DOHH2 (cell line): ENCODE data around the gene FAN1.

Source experiments
- H3F3A ChIP-seq: fragments of 200-600 bp; sonication (generic), shearing (Covaris generic); 2 replicates; pipeline ENCODE4 v1.6.0; 2016; ENCODE audit warnings: antibody characterized with exemption, mild to moderate bottlenecking; ENCODE audit not compliant: control insufficient read depth, insufficient read depth
- H3K27ac ChIP-seq: fragments of 200-600 bp; sonication (generic); 2 replicates; pipeline ENCODE4 v1.5.1; 2014; ENCODE audit warnings: low read depth, mild to moderate bottlenecking, low read length, moderate library complexity
- H3K27me3 ChIP-seq: fragments of 200-600 bp; sonication (generic); 2 replicates; pipeline ENCODE4 v1.6.1; 2014; ENCODE audit warnings: mild to moderate bottlenecking, low read length, mixed read lengths; ENCODE audit not compliant: control insufficient read depth
- H3K36me3 ChIP-seq: fragments of 200-600 bp; sonication (generic); 2 replicates; pipeline ENCODE4 v1.6.1; 2014; ENCODE audit warnings: mild to moderate bottlenecking, low read length, moderate library complexity, mixed read lengths; ENCODE audit not compliant: control insufficient read depth
- H3K4me1 ChIP-seq: fragments of 200-600 bp; sonication (generic); 2 replicates; pipeline ENCODE4 v1.6.1; 2014; ENCODE audit warnings: mild to moderate bottlenecking, low read length, mixed read lengths; ENCODE audit not compliant: control insufficient read depth
- H3K4me2 ChIP-seq: fragments of 200-600 bp; sonication (generic); 2 replicates; pipeline ENCODE4 v1.6.0; 2014; ENCODE audit warnings: mild to moderate bottlenecking, low read length, moderate library complexity
- H3K4me3 ChIP-seq: fragments of 200-600 bp; sonication (generic); 2 replicates; pipeline ENCODE4 v1.5.1; 2014; ENCODE audit warnings: mild to moderate bottlenecking, low read length, mixed read lengths
- H3K79me2 ChIP-seq: fragments of 200-600 bp; sonication (generic); 2 replicates; pipeline ENCODE4 v1.6.1; 2014; ENCODE audit warnings: mild to moderate bottlenecking, low read length, mixed read lengths; ENCODE audit not compliant: control insufficient read depth
- H3K9me2 ChIP-seq: fragments of 200-600 bp; sonication (generic); replicated peaks from 2 replicates; pipeline ENCODE4 v1.6.1; 2014; ENCODE audit warnings: mild to moderate bottlenecking, low read length, mixed read lengths; ENCODE audit not compliant: control insufficient read depth
- H3K9me3 ChIP-seq: fragments of 200-600 bp; sonication (generic); 2 replicates; pipeline ENCODE4 v1.6.1; 2014; ENCODE audit warnings: antibody characterized with exemption, low read length, mixed read lengths; ENCODE audit not compliant: control insufficient read depth, insufficient read depth
- H4K20me1 ChIP-seq: fragments of 200-600 bp; sonication (generic); 2 replicates; pipeline ENCODE4 v1.6.0; 2014; ENCODE audit warnings: low read depth, mild to moderate bottlenecking, antibody characterized with exemption, low read length, moderate library complexity; ENCODE audit not compliant: control insufficient read depth, insufficient read depth
- EZH2phosphoT487 ChIP-seq: fragments of 200-600 bp; sonication (generic); IDR thresholded peaks from 2 replicates; pipeline ENCODE4 v1.6.1; 2017; ENCODE audit warnings: borderline replicate concordance, mild to moderate bottlenecking, antibody characterized with exemption, low read length, moderate library complexity, mixed read lengths
- TF ChIP-seq, protein P1 (sequence below): fragments of 200-600 bp; sonication (generic); IDR thresholded peaks from one replicate; pipeline ENCODE4 v1.5.1; 2014; ENCODE audit warnings: antibody characterized with exemption, mild to moderate bottlenecking, low read depth, low read length; ENCODE audit not compliant: poor library complexity, severe bottlenecking

The FAN1 gene

DNA sequence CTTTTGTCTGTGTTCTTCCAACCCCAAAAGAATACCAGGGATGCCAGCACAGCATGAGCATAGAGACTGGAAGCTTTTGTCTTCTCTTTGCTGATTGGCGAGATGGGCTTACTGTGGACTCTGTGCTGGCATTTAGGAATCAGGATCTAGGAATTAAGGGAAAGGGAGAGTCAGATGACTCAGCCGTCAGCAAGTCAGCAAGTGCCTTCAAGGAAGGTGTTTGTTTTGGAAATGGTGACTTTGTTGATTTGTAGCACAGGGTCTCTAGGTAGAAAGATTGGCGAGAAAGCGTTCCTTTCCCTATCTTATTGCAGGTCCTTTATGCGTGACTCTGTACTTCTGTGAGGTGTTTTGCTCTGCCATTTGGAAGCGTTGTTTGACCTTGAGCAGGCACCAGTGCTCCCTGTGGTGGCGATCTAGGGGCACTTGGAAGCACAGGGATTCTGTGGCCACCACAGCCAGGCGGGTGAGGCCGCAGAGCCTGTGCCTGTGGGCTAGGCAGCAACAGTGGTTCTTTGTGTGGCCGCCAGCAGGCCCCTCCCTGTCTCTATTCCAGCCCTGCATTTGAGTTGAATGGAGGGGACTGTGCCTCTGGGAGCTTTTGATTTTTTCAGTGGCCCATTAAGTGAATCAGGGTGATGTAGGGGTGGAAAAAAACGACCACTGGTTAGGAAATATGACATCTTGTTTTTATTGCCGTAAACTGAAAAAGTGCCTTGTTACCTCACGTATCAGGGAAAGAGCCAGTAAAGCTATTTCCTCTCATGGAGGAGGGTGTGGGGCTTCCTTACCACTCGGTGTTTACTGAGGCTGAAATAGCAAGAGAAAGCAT is 19.0 kb downstream of the FAN1 start:
- H3K27me3 ChIP-seq = no peaks in the 10 kb centered on the region
- H3K79me2 ChIP-seq = no peaks in the 10 kb centered on the region
- TF ChIP-seq, protein P1, sequence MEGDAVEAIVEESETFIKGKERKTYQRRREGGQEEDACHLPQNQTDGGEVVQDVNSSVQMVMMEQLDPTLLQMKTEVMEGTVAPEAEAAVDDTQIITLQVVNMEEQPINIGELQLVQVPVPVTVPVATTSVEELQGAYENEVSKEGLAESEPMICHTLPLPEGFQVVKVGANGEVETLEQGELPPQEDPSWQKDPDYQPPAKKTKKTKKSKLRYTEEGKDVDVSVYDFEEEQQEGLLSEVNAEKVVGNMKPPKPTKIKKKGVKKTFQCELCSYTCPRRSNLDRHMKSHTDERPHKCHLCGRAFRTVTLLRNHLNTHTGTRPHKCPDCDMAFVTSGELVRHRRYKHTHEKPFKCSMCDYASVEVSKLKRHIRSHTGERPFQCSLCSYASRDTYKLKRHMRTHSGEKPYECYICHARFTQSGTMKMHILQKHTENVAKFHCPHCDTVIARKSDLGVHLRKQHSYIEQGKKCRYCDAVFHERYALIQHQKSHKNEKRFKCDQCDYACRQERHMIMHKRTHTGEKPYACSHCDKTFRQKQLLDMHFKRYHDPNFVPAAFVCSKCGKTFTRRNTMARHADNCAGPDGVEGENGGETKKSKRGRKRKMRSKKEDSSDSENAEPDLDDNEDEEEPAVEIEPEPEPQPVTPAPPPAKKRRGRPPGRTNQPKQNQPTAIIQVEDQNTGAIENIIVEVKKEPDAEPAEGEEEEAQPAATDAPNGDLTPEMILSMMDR = no peak
- TF ChIP-seq EZH2phosphoT487 = no peak
- no peaks in the 10 kb centered on the region for H4K20me1 ChIP-seq
- H3K27ac ChIP-seq = no peak overlapping the region
- no peaks in the 10 kb centered on the region for H3K9me3 ChIP-seq
- H3F3A ChIP-seq = no peaks in the 10 kb centered on the region
- no peak overlapping the region for H3K4me3 ChIP-seq
- peaks cover 14% of the 10 kb centered on the region for H3K4me1 ChIP-seq
- H3K4me2 ChIP-seq = no peak overlapping the region
- H3K36me3 ChIP-seq = peaks cover 21% of the 10 kb centered on the region
- H3K9me2 ChIP-seq = no peaks in the 10 kb centered on the region

GRCh38 chr15:30923429-30923828 is 19.7 kb downstream of the FAN1 start:
- H3K4me1 ChIP-seq = peaks cover 14% of the 10 kb centered on the region
- H3K36me3 ChIP-seq = peaks cover 18% of the 10 kb centered on the region
- no peaks in the 10 kb centered on the region for H3F3A ChIP-seq
- H4K20me1 ChIP-seq = no peaks in the 10 kb centered on the region
- H3K9me3 ChIP-seq = no peaks in the 10 kb centered on the region
- TF ChIP-seq, protein P1 = no peak
- TF ChIP-seq EZH2phosphoT487 = no peak
- no peak overlapping the region for H3K4me3 ChIP-seq
- H3K4me2 ChIP-seq = no peak overlapping the region
- H3K9me2 ChIP-seq = no peaks in the 10 kb centered on the region
- H3K27me3 ChIP-seq = no peaks in the 10 kb centered on the region
- H3K79me2 ChIP-seq = no peaks in the 10 kb centered on the region
- H3K27ac ChIP-seq = no peak overlapping the region

DNA sequence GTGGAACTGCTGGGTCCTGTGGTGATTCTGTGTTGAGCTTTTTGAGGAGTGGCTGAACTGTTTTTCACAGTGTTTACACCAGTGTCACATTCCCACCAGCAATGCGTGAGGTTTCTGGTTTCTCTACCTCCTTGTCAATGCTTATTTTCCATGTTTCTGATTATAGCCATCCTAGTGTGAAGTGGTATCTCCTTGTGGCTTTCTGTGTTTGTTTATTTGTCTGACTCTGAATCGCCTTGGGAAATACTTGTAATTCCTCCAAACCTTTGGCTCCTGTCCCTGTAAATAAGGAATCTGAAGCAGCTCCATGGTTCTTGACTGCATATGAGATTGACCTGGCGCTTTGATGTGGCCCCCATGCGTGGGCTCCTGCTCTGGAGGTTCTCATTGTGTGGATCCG is 20.6 kb downstream of the FAN1 start:
- Histone ChIP-seq H3F3A (no peaks in the 10 kb centered on the region), H3K79me2 (no peaks in the 10 kb centered on the region), H3K9me2 (no peaks in the 10 kb centered on the region), H3K4me1 (peaks cover 12% of the 10 kb centered on the region), H3K27me3 (no peaks in the 10 kb centered on the region), H3K27ac (no peak overlapping the region), H3K4me3 (no peak overlapping the region), H3K4me2 (no peak overlapping the region), H3K36me3 (peaks cover 15% of the 10 kb centered on the region; the same call in 1 of the 2 replicates), H4K20me1 (no peaks in the 10 kb centered on the region), H3K9me3 (no peaks in the 10 kb centered on the region)
- no peak for TF ChIP-seq EZH2phosphoT487
- TF ChIP-seq, protein P1 = no peak
